ENCODE results near the gene POLR3A.

- TF ChIP-seq, protein P1, sequence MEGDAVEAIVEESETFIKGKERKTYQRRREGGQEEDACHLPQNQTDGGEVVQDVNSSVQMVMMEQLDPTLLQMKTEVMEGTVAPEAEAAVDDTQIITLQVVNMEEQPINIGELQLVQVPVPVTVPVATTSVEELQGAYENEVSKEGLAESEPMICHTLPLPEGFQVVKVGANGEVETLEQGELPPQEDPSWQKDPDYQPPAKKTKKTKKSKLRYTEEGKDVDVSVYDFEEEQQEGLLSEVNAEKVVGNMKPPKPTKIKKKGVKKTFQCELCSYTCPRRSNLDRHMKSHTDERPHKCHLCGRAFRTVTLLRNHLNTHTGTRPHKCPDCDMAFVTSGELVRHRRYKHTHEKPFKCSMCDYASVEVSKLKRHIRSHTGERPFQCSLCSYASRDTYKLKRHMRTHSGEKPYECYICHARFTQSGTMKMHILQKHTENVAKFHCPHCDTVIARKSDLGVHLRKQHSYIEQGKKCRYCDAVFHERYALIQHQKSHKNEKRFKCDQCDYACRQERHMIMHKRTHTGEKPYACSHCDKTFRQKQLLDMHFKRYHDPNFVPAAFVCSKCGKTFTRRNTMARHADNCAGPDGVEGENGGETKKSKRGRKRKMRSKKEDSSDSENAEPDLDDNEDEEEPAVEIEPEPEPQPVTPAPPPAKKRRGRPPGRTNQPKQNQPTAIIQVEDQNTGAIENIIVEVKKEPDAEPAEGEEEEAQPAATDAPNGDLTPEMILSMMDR (conservative IDR thresholded peaks at IDR 0.05) = no peak
- no peak for TF ChIP-seq EZH2 (IDR thresholded peaks at IDR 0.05; ENCODE audit: low read depth)
Measured at GRCh38 chr10:77936697-77937567, 92.4 kb downstream of the POLR3A start.
